Central memory CD8-positive, alpha-beta T cell (primary cell): ENCODE measurements around the gene NDUFS3.

Experiments
- ATAC-seq: fragments of 150-1000 bp; cut with Tn5 transposase; replicated peaks from 2 replicates; pipeline ENCODE4 v1.10.0; 2022; ENCODE audit warnings: mild to moderate bottlenecking, moderate FRiP score, moderate number of reproducible peaks; ENCODE audit not compliant: poor library complexity, severe bottlenecking; ENCODE audit errors: extremely low read depth
- DNase-seq, 2 donors: peaks; one replicate each; pipeline ENCODE4 v3.0.0; 2021; ENCODE audit warnings: low spot score in 2 of 2
- H3K27ac Mint-ChIP-seq: one replicate; pipeline ENCODE4 v1.8.0; 2022; ENCODE audit warnings: low read depth, mild to moderate bottlenecking, moderate library complexity, mixed read lengths
- H3K27me3 Mint-ChIP-seq: one replicate; pipeline ENCODE4 v1.8.0; 2022; ENCODE audit warnings: mixed read lengths
- H3K36me3 Mint-ChIP-seq: one replicate; pipeline ENCODE4 v1.8.0; 2022; ENCODE audit warnings: mild to moderate bottlenecking, moderate library complexity, mixed read lengths; ENCODE audit not compliant: insufficient read depth
- H3K4me1 Mint-ChIP-seq: one replicate; pipeline ENCODE4 v1.8.0; 2022; ENCODE audit warnings: mixed read lengths
- H3K4me3 Mint-ChIP-seq: one replicate; pipeline ENCODE4 v1.8.0; 2022; ENCODE audit warnings: mild to moderate bottlenecking, moderate library complexity, mixed read lengths
- H3K9me3 Mint-ChIP-seq: one replicate; pipeline ENCODE4 v1.8.0; 2022; ENCODE audit warnings: mixed read lengths

NDUFS3 gene

DNA sequence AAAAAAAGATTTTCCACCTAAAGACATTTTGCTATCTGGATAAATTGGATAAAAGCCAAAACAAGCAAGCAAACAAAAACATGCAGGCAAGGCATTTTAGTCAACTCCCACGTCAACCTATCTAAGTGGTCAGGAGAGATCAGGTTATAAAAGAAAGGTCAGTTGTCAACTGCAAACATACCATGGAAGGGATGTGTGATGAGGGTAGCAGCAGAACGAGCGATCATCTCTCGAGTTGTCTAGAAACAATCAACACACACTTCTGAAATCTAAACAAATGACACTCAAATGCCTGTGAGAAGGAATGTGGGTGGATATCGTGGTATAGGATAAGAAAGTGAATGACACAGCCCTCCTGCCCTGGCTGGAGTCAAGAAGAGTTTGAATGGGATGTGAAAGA lies 52.6 kb downstream of the NDUFS3 start:
- ATAC-seq (no peak), DNase-seq (no peak)
- Mint-ChIP-seq H3K4me3 (no peak overlapping the region), H3K9me3 (no peaks in the 10 kb centered on the region), H3K27me3 (no peaks in the 10 kb centered on the region), H3K27ac (no peak overlapping the region), H3K36me3 (peaks cover 62% of the 10 kb centered on the region), H3K4me1 (no peaks in the 10 kb centered on the region)
